A549 (cell line): ENCODE data around the gene BRD8.

Source experiments
- BCL3 ChIP-seq: fragments of >200 bp; sonication (Bioruptor Twin); formaldehyde crosslinking; IDR thresholded peaks from 3 replicates; pipeline ENCODE4 v1.6.1; 2016
- CBX2 ChIP-seq: fragments of 200-600 bp; sonication (generic); IDR thresholded peaks from 2 replicates; pipeline ENCODE4 v1.6.1; 2016; ENCODE audit warnings: low read depth, mild to moderate bottlenecking, borderline replicate concordance
- CHD2 ChIP-seq: fragments of 150-350 bp; IDR thresholded peaks from 2 replicates; pipeline ENCODE4 v1.6.1; 2014; ENCODE audit warnings: low read length; ENCODE audit not compliant: partially characterized antibody
- CTCF ChIP-seq: fragments of >200 bp; sonication (Bioruptor Twin); formaldehyde crosslinking; IDR thresholded peaks from 3 replicates; pipeline ENCODE4 v1.5.1; 2016
- ELK1 ChIP-seq: fragments of 150-350 bp; IDR thresholded peaks from 2 replicates; pipeline ENCODE4 v1.6.1; 2014; ENCODE audit warnings: low read depth, mild to moderate bottlenecking, low read length
- EP300 ChIP-seq, 2 experiments: fragments of >200 bp; sonication (Bioruptor Twin); formaldehyde crosslinking; IDR thresholded peaks; 2 replicates in 1 of 2; 3 replicates in 1 of 2; pipeline ENCODE4 v1.6.1; 2016 to 2017
- ESRRA ChIP-seq: fragments of 150-350 bp; IDR thresholded peaks from 2 replicates; pipeline ENCODE4 v1.6.1; 2014; ENCODE audit warnings: mild to moderate bottlenecking, low read length, borderline replicate concordance
- MAX ChIP-seq: IDR thresholded peaks from 2 replicates; pipeline ENCODE4 v1.6.1; 2012
- MAZ ChIP-seq: fragments of 150-350 bp; IDR thresholded peaks from 2 replicates; pipeline ENCODE4 v1.6.1; 2014; ENCODE audit warnings: antibody characterized with exemption, low read depth, low read length, borderline replicate concordance
- POLR2A ChIP-seq: IDR thresholded peaks from 2 replicates; pipeline ENCODE4 v1.6.1; 2012; ENCODE audit warnings: mild to moderate bottlenecking, low read length
- RAD21 ChIP-seq, 2 experiments: fragments of >200 bp in 1 of 2; sonication (Bioruptor Twin) in 1 of 2; formaldehyde crosslinking in 1 of 2; IDR thresholded peaks in 1 of 2; conservative IDR thresholded peaks in 1 of 2; 2 replicates in 1 of 2; 3 replicates in 1 of 2; pipeline ENCODE4 v1.6.1; 2012 to 2018; ENCODE audit warnings: inconsistent platforms in 1 of 2
- SMC3 ChIP-seq: fragments of >200 bp; sonication (Bioruptor Twin); formaldehyde crosslinking; IDR thresholded peaks from 3 replicates; pipeline ENCODE4 v1.6.1; 2018; ENCODE audit warnings: inconsistent platforms

- no peak for TF ChIP-seq ESRRA
- no peak for TF ChIP-seq EP300 (IDR thresholded peaks at IDR 0.05)
- TF ChIP-seq CTCF = no peak
- TF ChIP-seq MAZ = no peak
- TF ChIP-seq POLR2A = no peak
- TF ChIP-seq SMC3 = no peak
- no peak for TF ChIP-seq RAD21 (conservative IDR thresholded peaks at IDR 0.05 in 1 of 2, IDR thresholded peaks at IDR 0.05 in 1 of 2)
- no peak for TF ChIP-seq ELK1
- TF ChIP-seq MAX = no peak
- no peak for TF ChIP-seq CHD2
- no peak for TF ChIP-seq CBX2
- TF ChIP-seq BCL3 = no peak
These were observed 7.6 kb upstream of the BRD8 start for GRCh38 chr5:138186002-138186447.
